C4-2B (cell line): ENCODE measurements around the gene SYMPK.

ENCODE experiments used
- CTCF ChIP-seq: fragments of 450-650 bp; conservative IDR thresholded peaks from 2 replicates; pipeline ENCODE4 v1.5.1; 2017; ENCODE audit warnings: mild to moderate bottlenecking
- ZFX ChIP-seq: fragments of 450-650 bp; IDR thresholded peaks from 2 replicates; pipeline ENCODE4 v1.6.1; 2017

- TF ChIP-seq CTCF: no peak
- no peak for TF ChIP-seq ZFX
Measured at GRCh38 chr19:45883881-45884681, 21.1 kb upstream of the SYMPK start.
